Naive thymus-derived CD4-positive, alpha-beta T cell (primary cell): Measurements from ENCODE around the gene DCTD. TPM values are rescaled to one million over a fixed set of nuclear protein-coding genes. Genes with fewer than 3 reads are reported as not detected.

Source experiments
- ATAC-seq: fragments of 150-1000 bp; cut with Tn5 transposase; 2 replicates; pipeline ENCODE4 v1.10.0; 2021; ENCODE audit warnings: mild to moderate bottlenecking, moderate library complexity
- CTCF ChIA-PET: fragments of 350-600 bp; sonication (Branson Sonifier 250); formaldehyde crosslinking; loops from one replicate; lab custom pipeline; 2021; ENCODE audit warnings: antibody characterized with exemption; lab: Charles Lee
- POLR2A ChIA-PET: fragments of 350-600 bp; sonication (Branson Sonifier 250); formaldehyde crosslinking; loops from one replicate; lab custom pipeline; 2021; ENCODE audit warnings: antibody characterized with exemption, inconsistent platforms; lab: Charles Lee
- DNase-seq, 9 donors: peaks; one replicate each; pipeline versions ENCODE4 v3.0.0 to v3.0.0-alpha.2; 2020 to 2022; ENCODE audit warnings: mixed read lengths in 1 of 9
- H3K27ac ChIP-seq: one replicate; pipeline ENCODE4 v1.7.0; 2013; ENCODE audit warnings: mild to moderate bottlenecking, low read depth, low read length, moderate library complexity
- H3K27me3 ChIP-seq, 2 donors: one replicate each; pipeline ENCODE4 v1.7.0; 2013; ENCODE audit warnings: low read length in 2 of 2, mild to moderate bottlenecking in 2 of 2, moderate library complexity in 2 of 2; ENCODE audit not compliant: control insufficient read depth in 2 of 2, insufficient read depth in 2 of 2
- H3K36me3 ChIP-seq, 3 experiments: 1 replicate in 2 of 3; 2 replicates in 1 of 3; pipeline ENCODE4 v1.7.0; 2013; ENCODE audit warnings: low read length in 3 of 3, mild to moderate bottlenecking in 3 of 3, moderate library complexity in 1 of 3; ENCODE audit not compliant: insufficient read depth in 3 of 3, control insufficient read depth in 2 of 3
- H3K4me1 ChIP-seq, 2 donors: one replicate each; pipeline ENCODE4 v1.7.0; 2013; ENCODE audit warnings: low read length in 2 of 2, mild to moderate bottlenecking in 2 of 2, moderate library complexity in 1 of 2; ENCODE audit not compliant: control insufficient read depth in 2 of 2, insufficient read depth in 2 of 2
- H3K4me3 ChIP-seq: 2 replicates; pipeline ENCODE4 v1.7.0; 2013; ENCODE audit warnings: mild to moderate bottlenecking, low read length
- H3K9me3 ChIP-seq, 3 experiments: 1 replicate in 2 of 3; 2 replicates in 1 of 3; pipeline ENCODE4 v1.7.0; 2013; ENCODE audit warnings: low read length in 3 of 3; ENCODE audit not compliant: control insufficient read depth in 2 of 3
- H3K27ac Mint-ChIP-seq, 9 donors: one replicate each; pipeline ENCODE4 v1.8.0; 2020 to 2022; ENCODE audit warnings: mixed read lengths in 9 of 9, mild to moderate bottlenecking in 8 of 9, moderate library complexity in 5 of 9, inconsistent platforms in 2 of 9
- H3K27me3 Mint-ChIP-seq, 5 donors: one replicate each; pipeline ENCODE4 v1.8.0; 2021 to 2022; ENCODE audit warnings: mixed read lengths in 5 of 5, mild to moderate bottlenecking in 1 of 5
- H3K36me3 Mint-ChIP-seq, 5 donors: one replicate each; pipeline ENCODE4 v1.8.0; 2020 to 2022; ENCODE audit warnings: mixed read lengths in 5 of 5, mild to moderate bottlenecking in 3 of 5, inconsistent platforms in 1 of 5
- H3K4me1 Mint-ChIP-seq, 7 donors: one replicate each; pipeline ENCODE4 v1.8.0; 2020 to 2022; ENCODE audit warnings: mixed read lengths in 7 of 7, mild to moderate bottlenecking in 3 of 7, inconsistent platforms in 1 of 7
- H3K4me3 Mint-ChIP-seq, 10 donors: one replicate each; pipeline ENCODE4 v1.8.0; 2020 to 2022; ENCODE audit warnings: mild to moderate bottlenecking in 10 of 10, mixed read lengths in 10 of 10, moderate library complexity in 6 of 10, inconsistent platforms in 2 of 10
- H3K9me3 Mint-ChIP-seq, 11 donors: one replicate each; pipeline ENCODE4 v1.8.0; 2020 to 2022; ENCODE audit warnings: mixed read lengths in 11 of 11, mild to moderate bottlenecking in 4 of 11, inconsistent platforms in 1 of 11, moderate library complexity in 1 of 11
- intact Hi-C, 2 donors: fragments of 100-400 bp; cut with micrococcal nuclease; formaldehyde crosslinking; loops; one replicate each; pipeline ENCODE4 v1.15.1; 2023
- polyA plus RNA-seq, 2 donors: library from polyadenylated mRNA; unstranded; fragments of 300-500 nt; fragmentation: Illumina TruSeq; gene quantifications; one replicate each; pipeline ENCODE4 v1.2.3, GENCODE V29; 2021
- total RNA-seq, 6 experiments: library from RNA in 5 of 6; stranded (reverse) in 5 of 6; gene quantifications; 1 replicate in 5 of 6; 2 replicates in 1 of 6; pipeline ENCODE4 v1.2.3 and lab custom pipeline; 2021 to 2026

Gene DCTD
- total and polyA plus RNA-seq, 7 experiments from 2014 or later = 61.4 to 84.7 (median 70.6) TPM

- H3K36me3 ChIP-seq = peaks cover 0 to 66% (median 12%) of the 10 kb centered on the region in 3 experiments
- H3K27ac ChIP-seq = no peak overlapping the region
- H3K9me3 ChIP-seq = no peaks in the 10 kb centered on the region
- peaks cover 17 to 60% (median 36%) of the 10 kb centered on the region in 5 donors for H3K36me3 Mint-ChIP-seq
- POLR2A ChIA-PET = interaction anchor here (0.6 kb wide), 1 partner anchor 15 kb away, joined by 3 read pairs; no protein-coding TSS in a partner anchor
- H3K9me3 Mint-ChIP-seq = no peaks in the 10 kb centered on the region
- peaks cover 4 to 33% (median 25%) of the 10 kb centered on the region in 7 donors for H3K4me1 Mint-ChIP-seq
- no peak for DNase-seq
- intact Hi-C loops = no loop called here
- H3K27me3 ChIP-seq = no peaks in the 10 kb centered on the region
- no peak for ATAC-seq
- CTCF ChIA-PET = interaction anchor here (1.2 kb wide), 1 partner anchor 18 kb away, joined by 4 read pairs; no protein-coding TSS in a partner anchor
- no peak overlapping the region for H3K4me3 ChIP-seq
- no peaks in the 10 kb centered on the region for H3K27me3 Mint-ChIP-seq
- H3K4me3 Mint-ChIP-seq = no peak overlapping the region
- no peaks in the 10 kb centered on the region for H3K4me1 ChIP-seq
- H3K27ac Mint-ChIP-seq = peak overlapping the region in 1 of 9 donors; percentile 53
These were observed 9.8 kb downstream of the DCTD start for GRCh38 chr4:182907396-182907795.

- no peak for ATAC-seq
- H3K36me3 ChIP-seq = peaks cover 0 to 67% (median 12%) of the 10 kb centered on the region in 3 experiments
- no peak for DNase-seq
- no peaks in the 10 kb centered on the region for H3K27me3 ChIP-seq
- CTCF ChIA-PET = interaction anchor here (1.2 kb wide), 1 partner anchor 18 kb away, joined by 4 read pairs; no protein-coding TSS in a partner anchor
- Mint-ChIP-seq H3K4me3 (no peak overlapping the region), H3K27me3 (no peaks in the 10 kb centered on the region), H3K4me1 (peaks cover 2 to 28% (median 21%) of the 10 kb centered on the region in 7 donors), H3K9me3 (no peaks in the 10 kb centered on the region), H3K27ac (peak overlapping the region in 1 of 9 donors; percentile 49), H3K36me3 (peaks cover 13 to 59% (median 36%) of the 10 kb centered on the region in 5 donors)
- no peaks in the 10 kb centered on the region for H3K9me3 ChIP-seq
- intact Hi-C loops = no loop called here
- no peaks in the 10 kb centered on the region for H3K4me1 ChIP-seq
- POLR2A ChIA-PET = no interaction called here
- no peak overlapping the region for H3K4me3 ChIP-seq
- no peak overlapping the region for H3K27ac ChIP-seq
These were observed 10.4 kb downstream of the DCTD start for GRCh38 chr4:182906786-182907185.

- H3K4me3 ChIP-seq = no peak overlapping the region
- ChIA-PET CTCF (no interaction called here), POLR2A (no interaction called here)
- H3K4me1 Mint-ChIP-seq = peaks cover 2 to 17% (median 10%) of the 10 kb centered on the region in 7 donors
- ATAC-seq (no peak), DNase-seq (no peak)
- H3K27me3 ChIP-seq = no peaks in the 10 kb centered on the region
- H3K9me3 Mint-ChIP-seq = no peaks in the 10 kb centered on the region
- no peaks in the 10 kb centered on the region for H3K27me3 Mint-ChIP-seq
- no peaks in the 10 kb centered on the region for H3K9me3 ChIP-seq
- intact Hi-C loops = no loop called here
- no peak overlapping the region for H3K27ac ChIP-seq
- no peak overlapping the region for H3K4me3 Mint-ChIP-seq
- peaks cover 0 to 57% (median 12%) of the 10 kb centered on the region in 3 experiments for H3K36me3 ChIP-seq
- H3K4me1 ChIP-seq = no peaks in the 10 kb centered on the region
- H3K27ac Mint-ChIP-seq = peak overlapping the region in 4 of 9 donors; percentile 8 to 64 (median 28)
- H3K36me3 Mint-ChIP-seq = peaks cover 6 to 54% (median 27%) of the 10 kb centered on the region in 5 donors
These were observed 12.1 kb downstream of the DCTD start for GRCh38 chr4:182905038-182905437.

- no peaks in the 10 kb centered on the region for H3K4me1 ChIP-seq
These were observed 12.9 kb downstream of the DCTD start for GRCh38 chr4:182904211-182904761.

GRCh38 chr4:182903013-182903412, 14.2 kb downstream of the DCTD start:
- peaks cover 0 to 65% (median 12%) of the 10 kb centered on the region in 3 experiments for H3K36me3 ChIP-seq
- no peak overlapping the region for H3K27ac ChIP-seq
- H3K4me1 ChIP-seq = no peaks in the 10 kb centered on the region
- H3K4me3 ChIP-seq = no peak overlapping the region
- intact Hi-C loops = no loop called here
- Mint-ChIP-seq H3K9me3 (no peaks in the 10 kb centered on the region), H3K36me3 (peaks cover 4 to 59% (median 27%) of the 10 kb centered on the region in 5 donors), H3K4me1 (peaks cover 0 to 14% (median 10%) of the 10 kb centered on the region in 7 donors), H3K4me3 (no peak overlapping the region), H3K27ac (no peak overlapping the region), H3K27me3 (no peaks in the 10 kb centered on the region)
- H3K9me3 ChIP-seq = no peaks in the 10 kb centered on the region
- DNase-seq (no peak), ATAC-seq (no peak)
- no peaks in the 10 kb centered on the region for H3K27me3 ChIP-seq
- POLR2A ChIA-PET = no interaction called here
- CTCF ChIA-PET = no interaction called here

More at GRCh38 chr4:182904211-182904761, 12.9 kb downstream of the DCTD start:
- ATAC-seq (no peak), DNase-seq (no peak)
- Mint-ChIP-seq H3K27ac (peak overlapping the region in 3 of 9 donors; percentile 2 to 32 (median 8)), H3K36me3 (peaks cover 5 to 58% (median 27%) of the 10 kb centered on the region in 5 donors), H3K27me3 (no peaks in the 10 kb centered on the region), H3K4me3 (no peak overlapping the region), H3K9me3 (no peaks in the 10 kb centered on the region), H3K4me1 (peaks cover 1 to 14% (median 10%) of the 10 kb centered on the region in 7 donors)
- intact Hi-C loops = no loop called here
- ChIA-PET CTCF (no interaction called here), POLR2A (no interaction called here)
- no peaks in the 10 kb centered on the region for H3K9me3 ChIP-seq
- H3K27ac ChIP-seq = no peak overlapping the region
- H3K36me3 ChIP-seq = peaks cover 0 to 56% (median 12%) of the 10 kb centered on the region in 3 experiments
- H3K4me3 ChIP-seq = no peak overlapping the region
- H3K27me3 ChIP-seq = no peaks in the 10 kb centered on the region

- Histone ChIP-seq H3K9me3 (no peaks in the 10 kb centered on the region), H3K36me3 (peaks cover 0 to 64% (median 12%) of the 10 kb centered on the region in 3 experiments), H3K27ac (no peak overlapping the region), H3K4me3 (no peak overlapping the region), H3K27me3 (no peaks in the 10 kb centered on the region), H3K4me1 (no peaks in the 10 kb centered on the region)
- DNase-seq (no peak), ATAC-seq (no peak)
- H3K27ac Mint-ChIP-seq = no peak overlapping the region
- no peaks in the 10 kb centered on the region for H3K9me3 Mint-ChIP-seq
- no peak overlapping the region for H3K4me3 Mint-ChIP-seq
- peaks cover 2 to 57% (median 28%) of the 10 kb centered on the region in 5 donors for H3K36me3 Mint-ChIP-seq
- no peaks in the 10 kb centered on the region for H3K27me3 Mint-ChIP-seq
- CTCF ChIA-PET = no interaction called here
- intact Hi-C loops = no loop called here
- POLR2A ChIA-PET = no interaction called here
- peaks cover 0 to 14% (median 5%) of the 10 kb centered on the region in 7 donors for H3K4me1 Mint-ChIP-seq
These were observed 15.8 kb downstream of the DCTD start for GRCh38 chr4:182901337-182901736.
